Loucy (cell line): ENCODE measurements around the gene DGCR8.

ENCODE experiments used
- H2AFZ ChIP-seq: fragments of 200-600 bp; sonication (generic); 2 replicates; pipeline ENCODE4 v1.6.0; 2016; ENCODE audit warnings: antibody characterized with exemption, mild to moderate bottlenecking, low read length, moderate library complexity
- H3F3A ChIP-seq: fragments of 200-600 bp; 2 replicates; pipeline ENCODE4 v1.6.0; 2016; ENCODE audit warnings: antibody characterized with exemption, low read depth, mild to moderate bottlenecking
- H3K27me3 ChIP-seq: fragments of 200-600 bp; sonication (generic); 2 replicates; pipeline ENCODE4 v1.6.1; 2014; ENCODE audit warnings: low read length, mild to moderate bottlenecking; ENCODE audit not compliant: insufficient read depth, poor library complexity, severe bottlenecking
- H3K36me3 ChIP-seq: fragments of 200-600 bp; sonication (generic); 2 replicates; pipeline ENCODE4 v1.6.1; 2016; ENCODE audit warnings: low read length; ENCODE audit not compliant: insufficient read depth
- H3K4me1 ChIP-seq: fragments of 200-600 bp; sonication (generic); 2 replicates; pipeline ENCODE4 v1.5.1; 2014; ENCODE audit warnings: low read length, mild to moderate bottlenecking; ENCODE audit not compliant: insufficient read depth, poor library complexity, severe bottlenecking
- H3K4me2 ChIP-seq: fragments of 200-600 bp; sonication (generic); 2 replicates; pipeline ENCODE4 v1.6.0; 2014; ENCODE audit warnings: antibody characterized with exemption, low read length, low read depth, mild to moderate bottlenecking; ENCODE audit not compliant: poor library complexity, severe bottlenecking
- H3K4me3 ChIP-seq: fragments of 200-600 bp; sonication (generic); 2 replicates; pipeline ENCODE4 v1.5.1; 2014; ENCODE audit warnings: low read length, mild to moderate bottlenecking, mixed read lengths; ENCODE audit not compliant: poor library complexity, severe bottlenecking
- H3K79me2 ChIP-seq: fragments of 200-600 bp; sonication (generic); 2 replicates; pipeline ENCODE4 v1.6.1; 2014; ENCODE audit warnings: low read length; ENCODE audit not compliant: insufficient read depth
- H3K9ac ChIP-seq: fragments of 200-600 bp; sonication (generic); 2 replicates; pipeline ENCODE4 v1.6.0; 2014; ENCODE audit warnings: mild to moderate bottlenecking, low read depth, low read length, moderate library complexity; ENCODE audit not compliant: poor library complexity, severe bottlenecking
- H3K9me2 ChIP-seq: fragments of 200-600 bp; sonication (generic); replicated peaks from 2 replicates; pipeline ENCODE4 v1.6.1; 2016; ENCODE audit warnings: low read depth, low read length, mixed read lengths
- H3K9me3 ChIP-seq: fragments of 200-600 bp; sonication (generic); 2 replicates; pipeline ENCODE4 v1.6.1; 2014; ENCODE audit warnings: mild to moderate bottlenecking, antibody characterized with exemption, low read length, low read depth; ENCODE audit not compliant: insufficient read depth
- H4K20me1 ChIP-seq: fragments of 200-600 bp; sonication (generic); 2 replicates; pipeline ENCODE4 v1.6.0; 2014; ENCODE audit warnings: antibody characterized with exemption, low read length, mild to moderate bottlenecking; ENCODE audit not compliant: insufficient read depth, poor library complexity, severe bottlenecking
- CTCF ChIP-seq: fragments of 200-600 bp; sonication (generic); conservative IDR thresholded peaks from 2 replicates; pipeline ENCODE4 v1.5.1; 2014; ENCODE audit warnings: mild to moderate bottlenecking, antibody characterized with exemption, low read length
- EZH2phosphoT487 ChIP-seq: fragments of 200-600 bp; IDR thresholded peaks from 2 replicates; pipeline ENCODE4 v1.6.1; 2018; ENCODE audit warnings: antibody characterized with exemption, mild to moderate bottlenecking, moderate library complexity, borderline replicate concordance

DGCR8 gene

DNA sequence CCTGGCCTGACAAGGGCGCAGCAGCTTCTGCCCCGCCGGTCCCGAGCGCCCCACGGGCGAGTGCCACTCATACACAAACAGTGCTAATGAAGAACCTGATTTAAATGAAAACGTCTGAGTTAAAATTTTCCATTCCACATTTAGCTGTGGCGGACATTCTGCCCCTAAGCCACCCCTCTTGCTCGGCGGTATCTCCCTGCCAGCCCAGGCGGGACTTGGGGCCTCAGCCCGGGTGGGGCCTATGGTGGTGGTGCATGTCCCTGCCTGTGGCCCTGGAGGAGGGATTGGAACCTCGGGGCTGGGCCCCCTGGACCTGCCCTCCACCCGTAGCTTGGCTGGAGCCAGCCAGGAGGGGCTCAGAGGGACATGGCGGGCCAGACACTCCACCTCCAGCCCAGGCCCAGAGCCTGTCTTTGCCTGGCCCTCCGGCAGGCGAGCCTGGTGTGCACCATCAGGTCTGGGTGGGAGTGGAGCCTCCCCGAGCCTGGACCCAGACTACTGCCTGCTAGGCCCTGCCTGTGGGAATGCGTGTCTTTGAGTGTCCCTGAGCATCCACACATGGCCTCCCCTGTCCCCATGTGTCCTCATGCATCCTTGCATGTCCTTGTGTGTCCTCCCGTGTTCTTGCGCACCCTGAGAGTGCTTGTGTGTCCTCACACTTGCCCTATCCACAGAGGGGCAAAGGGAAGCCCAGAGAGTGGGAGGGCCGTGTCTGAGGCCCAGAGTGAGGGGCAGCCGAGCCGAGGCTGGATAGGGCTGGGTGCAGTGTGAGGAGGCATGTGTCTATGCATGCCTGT lies 56.0 kb downstream of the DGCR8 start:
- Histone ChIP-seq H3F3A (no peaks in the 10 kb centered on the region), H3K9me3 (no peaks in the 10 kb centered on the region), H3K9ac (no peak overlapping the region), H3K4me1 (peaks cover 23% of the 10 kb centered on the region), H4K20me1 (peaks cover 18% of the 10 kb centered on the region), H3K27me3 (no peaks in the 10 kb centered on the region), H2AFZ (no peak overlapping the region), H3K36me3 (no peaks in the 10 kb centered on the region; the same call in 1 of the 2 replicates), H3K9me2 (no peaks in the 10 kb centered on the region), H3K79me2 (peaks cover 47% of the 10 kb centered on the region; the same call in 1 of the 2 replicates), H3K4me3 (no peak overlapping the region), H3K4me2 (no peak overlapping the region)
- TF ChIP-seq EZH2phosphoT487 (no peak), CTCF (no peak)

GRCh38 chr22:20136603-20136873 lies 56.5 kb downstream of the DGCR8 start:
- no peaks in the 10 kb centered on the region; the same call in 1 of the 2 replicates for H3K36me3 ChIP-seq
- TF ChIP-seq CTCF (no peak), EZH2phosphoT487 (no peak)
- peaks cover 23% of the 10 kb centered on the region for H3K4me1 ChIP-seq
- H2AFZ ChIP-seq, result no peak overlapping the region
- H3K9me2 ChIP-seq, result no peaks in the 10 kb centered on the region
- H3K9ac ChIP-seq, result no peak overlapping the region
- peaks cover 47% of the 10 kb centered on the region; the same call in 1 of the 2 replicates for H3K79me2 ChIP-seq
- no peaks in the 10 kb centered on the region for H3F3A ChIP-seq
- no peaks in the 10 kb centered on the region for H3K9me3 ChIP-seq
- no peaks in the 10 kb centered on the region for H3K27me3 ChIP-seq
- no peak overlapping the region for H3K4me2 ChIP-seq
- peaks cover 18% of the 10 kb centered on the region for H4K20me1 ChIP-seq
- no peak overlapping the region for H3K4me3 ChIP-seq

DNA sequence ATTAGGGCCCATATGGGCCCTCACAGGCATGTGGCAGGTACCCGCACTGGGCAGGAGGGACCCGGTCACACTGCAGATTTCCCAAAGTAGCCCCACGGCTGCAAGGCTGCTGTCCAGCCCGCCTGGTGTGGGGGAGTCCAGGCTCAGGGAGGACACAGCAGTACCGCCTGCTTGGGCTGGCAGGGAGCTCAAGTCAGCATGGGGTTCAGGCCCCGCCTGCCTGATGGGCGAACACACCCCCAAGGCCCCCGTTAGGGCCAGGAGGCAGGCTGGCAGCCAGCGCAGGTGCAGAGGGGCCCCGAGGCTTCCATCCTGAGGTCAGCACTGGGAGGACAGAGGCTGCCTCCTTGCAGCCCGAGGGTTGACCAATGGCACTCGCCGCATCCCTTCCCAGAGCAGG lies 57.1 kb downstream of the DGCR8 start:
- Histone ChIP-seq H3K4me2 (no peak overlapping the region), H3K4me3 (no peak overlapping the region), H3F3A (no peaks in the 10 kb centered on the region), H3K4me1 (peaks cover 23% of the 10 kb centered on the region), H4K20me1 (peaks cover 16% of the 10 kb centered on the region), H3K36me3 (no peaks in the 10 kb centered on the region; the same call in 1 of the 2 replicates), H3K79me2 (peaks cover 44% of the 10 kb centered on the region; the same call in 1 of the 2 replicates), H3K9me3 (no peaks in the 10 kb centered on the region), H3K27me3 (no peaks in the 10 kb centered on the region), H3K9ac (no peak overlapping the region), H3K9me2 (no peaks in the 10 kb centered on the region), H2AFZ (no peak overlapping the region)
- TF ChIP-seq CTCF (no peak), EZH2phosphoT487 (no peak)
